Stimulated activated naive CD8-positive, alpha-beta T cell treated with anti-CD3 and anti-CD28 coated beads, Interleukin-15, Interleukin-2, amounts not matched to agents 100 ng/mL and 50 ng/mL, for 24 hours (primary cell): Measurements from ENCODE around the gene ABHD1.

Source experiments
- H3K27ac Mint-ChIP-seq: one replicate; pipeline ENCODE4 v1.8.0; 2021; ENCODE audit warnings: mild to moderate bottlenecking, mixed read lengths
- H3K27me3 Mint-ChIP-seq: one replicate; pipeline ENCODE4 v1.8.0; 2021; ENCODE audit warnings: mixed read lengths
- H3K36me3 Mint-ChIP-seq: one replicate; pipeline ENCODE4 v1.8.0; 2021; ENCODE audit warnings: low read depth, mixed read lengths
- H3K4me1 Mint-ChIP-seq: one replicate; pipeline ENCODE4 v1.8.0; 2021; ENCODE audit warnings: low read depth, mixed read lengths
- H3K4me3 Mint-ChIP-seq: one replicate; pipeline ENCODE4 v1.8.0; 2021; ENCODE audit warnings: mild to moderate bottlenecking, mixed read lengths
- H3K9me3 Mint-ChIP-seq: one replicate; pipeline ENCODE4 v1.8.0; 2021; ENCODE audit warnings: mixed read lengths

ABHD1 gene

GRCh38 chr2:27177441-27178351 is 54.1 kb downstream of the ABHD1 start:
- Mint-ChIP-seq H3K9me3 (no peaks in the 10 kb centered on the region), H3K27me3 (peaks cover 28% of the 10 kb centered on the region), H3K4me3 (no peak overlapping the region)

GRCh38 chr2:27178469-27178868 is 54.9 kb downstream of the ABHD1 start:
- peaks cover 28% of the 10 kb centered on the region for H3K27me3 Mint-ChIP-seq

More at GRCh38 chr2:27177441-27178351, 54.1 kb downstream of the ABHD1 start:
- Mint-ChIP-seq H3K4me1 (no peaks in the 10 kb centered on the region), H3K36me3 (no peaks in the 10 kb centered on the region), H3K27ac (no peak overlapping the region)

GRCh38 chr2:27179344-27180000 is 55.9 kb downstream of the ABHD1 start:
- no peak overlapping the region for H3K27ac Mint-ChIP-seq
- no peaks in the 10 kb centered on the region for H3K36me3 Mint-ChIP-seq
- no peaks in the 10 kb centered on the region for H3K4me1 Mint-ChIP-seq
- no peak overlapping the region for H3K4me3 Mint-ChIP-seq
- no peaks in the 10 kb centered on the region for H3K9me3 Mint-ChIP-seq
- H3K27me3 Mint-ChIP-seq, result peaks cover 35% of the 10 kb centered on the region

More at GRCh38 chr2:27178469-27178868, 54.9 kb downstream of the ABHD1 start:
- Mint-ChIP-seq H3K36me3 (no peaks in the 10 kb centered on the region), H3K9me3 (no peaks in the 10 kb centered on the region), H3K27ac (no peak overlapping the region), H3K4me3 (no peak overlapping the region), H3K4me1 (no peaks in the 10 kb centered on the region)
